22Rv1 (cell line): ENCODE results near the gene C19orf25.

Experiments
- ZFX ChIP-seq: fragments of 450-650 bp; IDR thresholded peaks from 2 replicates; pipeline ENCODE4 v1.6.1; 2017; ENCODE audit warnings: antibody characterized with exemption, borderline replicate concordance
- TF ChIP-seq, protein P1 (sequence below): fragments of 450-650 bp; IDR thresholded peaks from 2 replicates; pipeline ENCODE4 v1.5.1; 2017; ENCODE audit warnings: mild to moderate bottlenecking

DNA sequence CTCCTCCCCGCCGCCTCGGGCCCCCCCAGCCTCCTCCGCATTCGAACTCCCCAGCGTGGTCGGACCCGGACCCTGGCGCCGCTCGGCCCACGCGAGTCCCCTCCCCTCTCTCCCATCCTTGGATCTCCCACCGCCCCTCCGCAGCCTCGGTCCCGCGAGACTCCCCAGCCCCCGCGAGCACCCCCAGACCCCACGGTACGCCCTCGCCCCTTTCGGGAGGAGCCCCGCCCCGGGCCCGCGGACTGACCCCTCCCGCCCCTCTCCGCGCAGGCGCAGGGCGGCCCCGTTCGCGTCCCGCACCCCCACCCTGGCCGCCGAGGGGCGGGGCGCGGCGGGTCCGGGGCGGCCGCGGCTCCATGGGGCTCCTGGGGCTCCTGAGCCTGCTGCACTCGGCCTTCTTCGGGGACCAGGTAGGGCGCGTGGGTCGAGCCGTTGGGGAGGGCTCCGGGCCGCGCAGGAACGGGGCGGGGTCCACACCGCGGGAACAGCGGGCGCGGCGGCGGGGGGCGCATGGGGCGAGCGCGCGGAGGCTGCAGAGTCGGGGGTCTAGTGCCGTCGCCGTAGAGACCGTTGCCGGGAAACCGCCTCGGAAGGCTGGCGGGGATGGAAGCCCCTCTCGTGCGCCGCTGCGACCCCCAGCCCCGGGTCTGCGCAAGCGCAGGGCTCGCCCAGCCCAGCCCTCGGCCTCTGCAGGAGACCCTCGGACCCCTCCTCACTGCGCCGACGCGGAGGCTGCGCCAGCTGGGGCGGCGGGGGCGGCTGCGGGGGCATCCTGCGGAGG is 32.9 kb downstream of the C19orf25 start:
- TF ChIP-seq, protein P1, sequence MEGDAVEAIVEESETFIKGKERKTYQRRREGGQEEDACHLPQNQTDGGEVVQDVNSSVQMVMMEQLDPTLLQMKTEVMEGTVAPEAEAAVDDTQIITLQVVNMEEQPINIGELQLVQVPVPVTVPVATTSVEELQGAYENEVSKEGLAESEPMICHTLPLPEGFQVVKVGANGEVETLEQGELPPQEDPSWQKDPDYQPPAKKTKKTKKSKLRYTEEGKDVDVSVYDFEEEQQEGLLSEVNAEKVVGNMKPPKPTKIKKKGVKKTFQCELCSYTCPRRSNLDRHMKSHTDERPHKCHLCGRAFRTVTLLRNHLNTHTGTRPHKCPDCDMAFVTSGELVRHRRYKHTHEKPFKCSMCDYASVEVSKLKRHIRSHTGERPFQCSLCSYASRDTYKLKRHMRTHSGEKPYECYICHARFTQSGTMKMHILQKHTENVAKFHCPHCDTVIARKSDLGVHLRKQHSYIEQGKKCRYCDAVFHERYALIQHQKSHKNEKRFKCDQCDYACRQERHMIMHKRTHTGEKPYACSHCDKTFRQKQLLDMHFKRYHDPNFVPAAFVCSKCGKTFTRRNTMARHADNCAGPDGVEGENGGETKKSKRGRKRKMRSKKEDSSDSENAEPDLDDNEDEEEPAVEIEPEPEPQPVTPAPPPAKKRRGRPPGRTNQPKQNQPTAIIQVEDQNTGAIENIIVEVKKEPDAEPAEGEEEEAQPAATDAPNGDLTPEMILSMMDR, result no peak
- no peak for TF ChIP-seq ZFX
